HG03571 (cell line): ENCODE results near the gene PHF10.
"Not testable (repeated sequence)": the region's sequence is repeated elsewhere in the genome, so short reads cannot be mapped to it uniquely, and the experiment has no call there.

Source experiments
- ATAC-seq: cut with Tn5 transposase; IDR thresholded peaks from one replicate; pipeline ENCODE4 v1.9.1; 2021; ENCODE audit not compliant: unreplicated experiment

The PHF10 gene

DNA sequence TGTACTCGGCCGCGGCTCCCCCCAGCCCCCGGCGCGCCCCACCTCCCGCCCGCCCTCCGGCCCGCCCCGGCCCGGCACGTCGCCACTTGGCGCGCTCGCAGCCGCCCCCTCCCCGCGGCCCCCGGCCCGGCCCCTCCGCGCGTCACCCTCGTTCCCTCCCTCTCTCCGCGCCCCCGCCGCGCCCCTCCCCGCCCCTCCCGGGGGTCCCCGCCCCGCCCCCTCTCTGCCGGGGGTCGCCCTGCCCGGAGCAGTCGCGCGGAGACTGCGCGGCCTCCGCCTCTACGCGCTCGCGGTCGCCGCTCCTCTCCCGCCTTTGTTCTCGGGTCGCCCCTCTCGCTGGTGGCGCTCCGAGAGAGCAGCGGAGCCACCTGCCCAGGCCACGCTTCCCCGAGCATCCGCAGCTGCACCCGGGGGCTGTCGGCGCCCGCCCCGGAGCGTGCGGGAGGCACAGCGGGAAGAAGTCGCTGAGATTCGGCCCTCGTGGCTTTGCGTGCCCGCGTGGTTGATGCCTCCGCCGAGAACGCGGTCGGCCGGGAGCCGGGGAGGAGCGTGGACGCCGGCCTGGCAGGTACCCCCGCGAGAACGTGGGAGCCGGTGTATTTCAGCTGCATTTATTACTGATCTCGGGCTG, at the start of gene PHF10:
Gene PHF10 (minus strand): TSS at position 7 of the 631 bp plus-strand sequence. CDS start 569 bp downstream, outside the sequence.
- peak; percentile 45 for ATAC-seq

DNA sequence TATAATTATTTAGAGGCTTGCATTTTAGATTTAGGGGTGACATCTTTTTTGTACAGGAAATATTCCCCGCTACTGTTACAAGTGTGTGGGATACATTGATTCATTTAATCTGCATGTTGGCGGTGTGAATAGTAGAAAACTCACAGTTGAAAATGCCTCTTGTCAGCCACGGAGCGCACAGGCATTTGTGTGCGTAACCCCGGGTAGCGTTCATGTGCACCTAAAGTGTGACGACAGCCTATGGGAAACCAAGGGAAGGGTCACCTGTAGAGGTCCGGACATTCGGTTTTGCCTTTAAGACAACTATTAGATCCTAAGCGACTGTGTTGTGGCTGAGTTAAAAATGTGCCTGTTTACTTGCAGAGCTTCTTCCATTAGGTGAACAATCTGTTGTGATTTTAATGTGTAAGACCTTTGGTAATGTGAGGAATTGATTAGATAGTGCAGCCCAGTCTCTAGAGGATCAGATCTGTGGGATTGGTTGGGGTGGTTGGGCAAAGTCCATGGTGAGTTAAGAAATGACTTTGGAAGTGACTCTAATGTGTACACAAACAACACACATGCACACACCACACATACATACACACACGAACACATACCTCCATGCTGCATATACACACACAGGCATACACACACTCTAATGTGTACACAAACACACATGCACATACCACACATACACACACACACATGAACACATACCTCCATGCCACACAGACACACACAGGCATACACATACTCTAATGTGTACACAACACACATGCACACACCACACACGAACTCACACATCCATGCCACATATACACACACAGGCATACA, 42.8 kb upstream of the PHF10 start:
- no peak for ATAC-seq

DNA sequence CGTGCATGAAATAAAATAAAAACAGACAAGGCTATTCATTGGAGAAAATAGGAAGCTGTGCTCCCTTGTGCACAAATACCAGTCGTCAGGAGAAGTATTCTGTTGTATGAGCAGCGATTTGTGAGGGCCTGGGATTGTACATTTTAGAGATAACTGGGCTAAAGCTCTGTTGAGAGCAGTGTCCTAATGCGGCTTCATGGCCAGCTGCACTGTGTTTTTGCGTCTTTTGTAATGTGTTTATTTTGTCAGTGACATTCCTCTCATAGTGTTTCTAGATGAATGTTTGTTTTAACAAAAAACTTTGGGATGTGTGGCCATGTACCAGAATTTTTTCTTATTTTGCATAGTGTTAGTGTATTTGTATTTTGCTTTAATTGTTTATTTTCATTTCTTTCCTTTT, 41.9 kb upstream of the PHF10 start:
- ATAC-seq: no peak

DNA sequence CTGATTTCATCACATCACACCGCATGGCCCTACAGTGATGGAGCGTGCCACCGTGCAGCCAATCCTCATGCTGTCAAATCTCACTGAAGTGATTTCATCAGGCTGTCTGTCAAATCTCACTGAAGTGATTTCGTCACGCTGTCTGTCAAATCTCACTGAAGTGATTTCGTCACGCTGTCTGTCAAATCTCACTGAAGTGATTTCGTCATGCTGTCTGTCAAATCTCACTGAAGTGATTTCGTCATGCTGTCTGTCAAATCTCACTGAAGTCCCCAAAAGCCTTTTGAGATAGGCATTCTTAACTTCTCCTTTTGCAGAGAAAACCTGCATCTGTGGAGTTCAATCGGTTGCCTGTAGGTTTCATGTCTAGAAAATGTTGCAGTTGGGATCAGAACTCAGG, 41.5 kb upstream of the PHF10 start:
- ATAC-seq: not testable (repeated sequence)

DNA sequence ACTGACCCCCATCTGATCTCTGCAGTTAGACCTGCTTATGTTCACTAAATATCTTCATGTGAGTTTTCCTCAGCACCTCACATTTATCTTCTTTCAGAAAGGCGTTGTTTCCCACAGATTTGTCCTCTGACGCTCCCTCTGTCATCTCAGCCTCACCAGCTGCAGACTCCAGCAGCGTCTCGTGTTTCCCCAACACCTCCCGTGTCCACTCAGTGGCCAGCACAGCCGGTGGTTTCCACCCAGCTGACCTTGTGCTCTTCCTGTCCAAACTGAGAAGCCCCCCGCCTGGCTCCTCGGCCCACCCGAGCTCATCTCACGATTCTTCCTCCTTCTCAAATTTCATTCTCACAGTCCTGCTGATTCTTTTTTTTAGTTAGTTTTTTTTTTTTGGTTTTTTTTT, 39.6 kb upstream of the PHF10 start:
- no peak for ATAC-seq

DNA sequence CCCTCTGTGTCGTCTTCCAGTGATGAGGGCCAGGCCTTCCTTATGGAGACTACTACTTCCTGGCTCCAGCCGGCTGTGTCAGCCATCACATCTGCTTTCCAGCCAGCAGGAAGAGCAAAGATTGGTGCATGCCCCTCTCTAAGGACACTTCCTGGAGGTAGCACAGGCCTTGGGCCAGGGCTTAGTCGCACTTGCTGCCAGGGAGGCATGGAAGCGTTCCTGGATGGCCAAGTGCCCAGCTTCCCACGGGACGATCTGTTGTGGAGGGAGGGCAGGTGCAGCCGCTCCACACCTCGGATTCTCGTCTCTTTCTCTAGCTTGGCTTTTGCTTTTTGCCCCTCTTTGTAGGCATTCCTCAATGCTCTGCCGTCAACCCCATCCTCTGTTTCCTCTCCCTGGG, 39.0 kb upstream of the PHF10 start:
- ATAC-seq: no peak

DNA sequence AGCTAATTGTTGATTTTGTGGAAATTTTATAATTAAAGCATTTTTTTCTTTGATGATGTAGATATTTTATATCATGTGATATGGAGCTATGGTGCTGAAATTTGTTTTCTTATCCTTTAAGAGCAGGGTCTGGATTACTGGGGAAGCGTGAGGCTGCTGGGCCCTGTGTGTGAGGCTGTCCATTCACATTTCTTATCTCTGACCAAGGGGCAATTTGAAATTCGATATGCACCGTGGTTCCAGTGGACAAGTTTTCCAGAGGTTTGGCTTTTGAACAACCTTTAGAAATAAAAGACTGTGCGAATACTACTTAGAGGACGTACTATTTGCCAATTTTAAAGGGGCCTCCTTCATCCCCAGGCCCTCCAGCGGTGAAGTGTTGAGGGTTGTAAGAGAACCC, 30.9 kb upstream of the PHF10 start:
- no peak for ATAC-seq

DNA sequence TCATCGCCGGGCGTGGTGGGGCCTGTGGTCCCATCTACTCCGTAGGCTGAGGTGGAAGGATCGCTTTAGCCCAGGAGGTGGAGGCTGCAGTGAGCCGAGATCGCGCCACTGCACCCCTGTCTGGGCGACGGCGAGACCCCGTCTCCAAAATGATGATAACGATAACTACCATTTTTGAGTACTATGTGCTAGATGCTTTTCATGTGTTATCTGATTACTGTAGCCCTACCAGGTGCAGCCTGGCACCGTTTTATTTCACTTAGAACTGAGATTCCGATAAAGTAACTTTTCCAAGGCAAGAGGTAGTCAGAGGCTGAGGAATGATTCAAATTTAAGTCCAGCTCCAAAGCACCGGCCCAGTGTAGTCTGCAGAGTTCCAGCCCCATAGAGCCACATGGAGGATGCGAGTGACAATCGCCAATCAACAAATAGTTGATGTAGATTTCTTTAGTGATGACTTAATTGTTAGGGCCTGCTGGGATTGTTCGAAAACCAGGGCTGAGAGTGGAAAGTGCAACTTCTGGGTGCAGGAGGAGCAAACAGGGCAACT, 27.8 kb upstream of the PHF10 start:
- no peak for ATAC-seq

DNA sequence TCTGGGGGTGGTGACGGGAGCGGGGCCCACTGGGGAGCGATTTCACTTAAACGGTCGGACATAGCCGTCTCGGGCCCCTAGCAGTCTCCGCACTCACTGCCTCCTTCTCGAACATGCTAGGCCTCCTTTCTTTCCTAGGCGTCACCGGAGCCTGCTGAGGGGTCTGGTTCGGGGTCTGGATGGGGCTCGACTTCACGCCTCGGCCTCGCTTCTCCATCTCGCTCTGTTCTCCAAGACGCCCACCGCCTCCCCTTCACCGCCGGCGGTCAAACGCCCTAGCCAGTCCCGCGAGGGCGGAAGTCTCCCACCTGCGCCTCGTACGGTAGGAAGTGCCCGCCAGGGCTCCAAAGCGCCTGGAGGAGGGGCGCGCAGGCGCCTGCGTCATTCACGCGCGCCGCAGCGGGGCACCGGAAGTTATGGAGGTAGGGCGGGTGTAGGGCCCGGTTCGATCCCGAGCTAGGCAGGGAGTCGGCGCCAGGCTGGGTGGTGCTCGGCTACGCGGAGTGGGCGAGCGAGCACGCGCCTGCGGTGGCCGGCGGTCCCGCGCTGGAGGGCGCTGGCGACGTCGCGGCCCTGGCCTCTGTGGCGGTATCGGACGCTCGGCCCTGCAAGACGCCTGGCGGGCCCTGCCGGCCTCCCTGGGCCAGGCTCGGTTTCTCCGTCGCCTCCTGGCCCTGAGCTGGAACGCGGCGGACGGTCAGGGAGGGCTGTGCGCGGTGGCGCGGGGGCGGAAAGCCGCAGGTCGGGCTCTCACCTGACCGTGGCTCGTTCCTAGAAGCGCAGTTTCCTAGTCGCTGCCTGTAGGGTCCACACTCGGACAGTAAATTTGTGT, 27.2 kb upstream of the PHF10 start, which contains the start of the genes DYNLT2 and ERMARD:
Gene DYNLT2 (minus strand): TSS at position 331 of the 832 bp plus-strand sequence. CDS start 114 bp downstream, at position 217.
Gene ERMARD (plus strand): TSS at position 381 of the 832 bp plus-strand sequence. CDS start 36 bp downstream, at position 417.
- ATAC-seq: peak; percentile 97

DNA sequence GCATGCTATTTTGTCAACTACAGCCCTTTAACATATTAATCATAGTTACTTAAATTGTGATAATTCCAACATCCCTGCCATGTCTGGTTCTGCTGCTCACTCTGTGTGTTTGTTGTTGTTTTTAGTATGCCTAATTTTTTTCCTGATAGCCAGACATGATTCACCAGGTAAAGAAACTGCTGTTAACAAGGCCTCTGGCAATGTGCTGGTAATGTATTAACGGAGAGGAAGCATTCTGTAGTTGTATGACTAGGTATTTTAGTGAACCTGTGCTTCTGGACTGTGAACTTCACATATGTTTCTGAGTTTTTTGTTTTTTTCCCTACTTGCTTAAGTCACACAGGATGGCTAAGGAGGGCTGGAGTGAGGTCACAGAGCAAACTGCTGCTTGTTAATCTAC, 22.3 kb upstream of the PHF10 start:
- ATAC-seq: no peak

DNA sequence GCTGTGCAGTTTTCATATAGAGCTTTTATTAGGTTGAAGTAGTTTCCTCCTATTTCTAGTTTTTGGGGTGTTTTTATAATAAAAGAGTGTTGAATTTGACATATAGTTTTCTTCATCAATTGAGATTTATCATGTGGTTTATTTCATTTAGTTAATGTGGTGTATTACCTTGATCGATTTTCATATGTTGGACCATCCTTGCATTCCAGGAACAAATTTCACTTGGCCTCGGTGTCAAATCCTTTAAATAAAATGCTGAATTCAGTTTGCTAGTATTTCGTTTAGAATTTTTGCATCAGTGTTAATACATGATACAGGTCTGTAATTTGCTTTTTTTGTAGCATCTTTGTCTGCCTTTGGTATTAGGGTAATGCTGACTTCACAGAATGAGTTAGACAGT, 21.1 kb upstream of the PHF10 start:
- ATAC-seq: no peak

DNA sequence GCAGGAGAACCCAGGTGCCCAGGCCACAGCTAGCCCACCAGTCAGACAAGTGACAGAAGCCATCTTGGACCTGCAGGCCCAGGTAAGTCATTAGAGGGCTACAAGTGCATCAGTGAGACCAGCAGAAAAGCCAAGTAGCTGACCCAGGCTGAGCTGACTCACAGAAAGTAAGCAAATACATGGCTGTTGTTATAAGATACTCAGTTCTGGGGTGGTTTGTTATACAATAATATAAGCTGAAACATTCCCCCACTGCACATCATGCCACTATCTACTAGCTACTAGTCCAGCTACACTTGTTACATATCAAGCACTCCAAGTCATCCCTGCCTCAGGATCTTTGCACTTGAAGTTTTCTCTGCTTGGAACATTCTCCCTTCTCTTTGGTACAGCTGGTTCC, 17.0 kb upstream of the PHF10 start:
- ATAC-seq: no peak

DNA sequence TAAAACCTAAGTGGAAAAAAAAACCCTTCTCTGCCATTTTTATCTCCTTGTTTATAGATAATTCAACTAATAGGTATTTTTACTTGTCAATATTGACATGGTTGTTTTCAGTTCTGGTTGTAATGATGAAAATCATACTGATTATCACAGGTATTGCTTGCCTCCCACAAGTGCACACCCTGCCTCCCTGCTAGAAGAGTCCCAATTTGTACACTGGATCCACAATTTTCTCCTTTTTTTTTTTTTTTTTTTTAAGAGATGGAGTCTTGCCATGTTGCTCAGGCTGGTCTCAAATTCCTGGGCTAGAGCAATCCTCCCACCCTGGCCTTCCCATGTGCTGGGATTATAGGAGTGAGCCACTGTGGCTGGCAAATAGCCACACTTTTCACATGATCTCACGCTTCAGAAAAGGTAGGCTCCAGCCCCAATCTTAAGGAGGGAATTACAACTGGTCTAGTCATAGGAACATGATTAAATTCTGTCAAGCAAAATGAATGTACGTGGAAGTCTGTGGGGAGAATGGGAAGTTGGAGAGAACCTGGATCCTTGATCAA, 14.8 kb upstream of the PHF10 start:
- no peak for ATAC-seq

DNA sequence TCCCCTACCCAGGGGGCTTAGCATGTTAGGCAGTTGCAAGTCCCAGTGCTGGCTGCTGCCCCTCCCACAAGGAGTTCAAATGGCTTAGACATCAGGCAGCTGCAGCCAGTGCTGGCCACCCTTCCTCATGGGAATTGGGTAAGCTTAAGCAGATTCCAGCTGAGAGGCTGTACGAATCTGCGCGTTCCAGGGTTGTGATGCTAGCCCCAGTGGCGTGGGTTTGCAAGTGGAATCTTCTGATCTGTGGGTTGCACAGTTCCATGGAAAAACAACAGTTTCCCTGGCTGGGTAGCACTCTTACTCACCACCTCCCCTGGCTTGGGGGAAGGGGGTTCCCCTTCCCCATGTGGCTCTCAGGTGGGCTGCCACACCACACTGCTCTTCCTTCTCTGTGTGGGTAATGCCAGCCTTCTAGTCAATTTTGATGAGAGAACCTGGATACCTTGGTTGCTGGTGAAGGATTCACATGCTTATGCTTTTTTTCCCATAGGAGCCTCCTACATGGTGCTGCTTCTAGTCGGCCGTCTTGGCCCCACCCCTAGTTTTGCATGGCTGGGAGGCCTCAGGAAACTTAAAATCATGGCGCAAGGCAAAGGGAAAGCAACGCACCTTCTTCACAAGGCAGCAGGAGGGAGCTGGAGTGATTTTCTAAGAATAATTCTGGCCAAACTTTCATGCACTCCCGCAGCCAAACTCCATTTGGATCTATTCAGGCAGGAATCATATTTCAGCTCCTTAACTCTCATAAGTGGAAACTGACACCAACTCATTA, 14.1 kb upstream of the PHF10 start:
- ATAC-seq: no peak

DNA sequence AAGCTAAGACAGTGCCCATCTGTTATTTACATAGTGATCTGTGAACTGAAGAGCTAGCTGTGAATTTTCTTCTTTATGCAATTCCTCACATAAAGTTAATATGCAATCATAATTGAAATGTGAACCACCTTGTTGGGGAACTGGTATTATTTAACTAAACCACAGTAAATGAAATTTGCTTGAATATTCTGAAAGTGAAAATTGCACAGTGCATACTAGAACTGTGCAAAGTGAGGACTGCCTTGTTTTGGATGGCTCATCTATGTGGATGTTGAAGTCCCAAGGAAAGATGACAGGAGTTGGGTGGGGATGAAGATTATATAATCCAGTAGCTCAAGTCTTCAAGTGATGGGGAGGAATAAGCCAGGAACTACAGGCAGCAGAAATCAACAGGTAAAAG, 5.7 kb upstream of the PHF10 start:
- no peak for ATAC-seq

DNA sequence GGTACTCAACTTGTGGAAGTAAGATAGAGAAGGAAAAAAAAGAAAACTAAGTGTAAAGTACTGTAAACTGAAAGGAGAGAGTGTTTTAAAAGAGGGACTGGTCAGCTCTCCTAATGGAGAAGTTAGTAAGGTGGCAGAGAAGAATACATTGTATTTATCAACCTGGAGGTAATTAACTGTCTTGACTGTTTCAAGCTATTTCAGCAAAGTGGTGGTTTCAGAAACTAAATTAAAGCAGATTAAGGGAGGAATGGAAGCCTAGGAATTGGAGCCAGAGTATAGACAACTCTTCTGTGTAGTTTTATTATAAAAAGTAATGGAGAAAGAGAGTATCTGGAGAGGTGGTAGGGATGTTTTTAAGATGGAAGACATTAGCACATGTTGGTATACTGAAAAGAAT, 2.7 kb upstream of the PHF10 start:
- no peak for ATAC-seq

DNA sequence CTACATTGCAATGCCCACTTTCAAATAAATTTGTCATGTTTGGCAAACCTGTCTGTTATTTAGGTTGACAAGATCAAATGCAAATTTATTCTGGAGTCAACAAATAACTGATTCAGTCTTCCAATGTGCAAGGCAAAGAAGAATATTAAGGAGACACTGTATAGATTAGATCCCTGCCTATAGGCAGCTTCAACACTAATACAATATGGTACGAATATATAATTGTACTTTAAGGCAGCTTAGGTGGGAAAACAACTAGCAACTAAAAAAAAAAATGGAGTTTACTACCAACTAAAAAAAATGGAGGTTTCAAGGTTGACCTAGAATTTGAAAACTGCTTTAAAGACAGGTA, 1.7 kb upstream of the PHF10 start:
- no peak for ATAC-seq

DNA sequence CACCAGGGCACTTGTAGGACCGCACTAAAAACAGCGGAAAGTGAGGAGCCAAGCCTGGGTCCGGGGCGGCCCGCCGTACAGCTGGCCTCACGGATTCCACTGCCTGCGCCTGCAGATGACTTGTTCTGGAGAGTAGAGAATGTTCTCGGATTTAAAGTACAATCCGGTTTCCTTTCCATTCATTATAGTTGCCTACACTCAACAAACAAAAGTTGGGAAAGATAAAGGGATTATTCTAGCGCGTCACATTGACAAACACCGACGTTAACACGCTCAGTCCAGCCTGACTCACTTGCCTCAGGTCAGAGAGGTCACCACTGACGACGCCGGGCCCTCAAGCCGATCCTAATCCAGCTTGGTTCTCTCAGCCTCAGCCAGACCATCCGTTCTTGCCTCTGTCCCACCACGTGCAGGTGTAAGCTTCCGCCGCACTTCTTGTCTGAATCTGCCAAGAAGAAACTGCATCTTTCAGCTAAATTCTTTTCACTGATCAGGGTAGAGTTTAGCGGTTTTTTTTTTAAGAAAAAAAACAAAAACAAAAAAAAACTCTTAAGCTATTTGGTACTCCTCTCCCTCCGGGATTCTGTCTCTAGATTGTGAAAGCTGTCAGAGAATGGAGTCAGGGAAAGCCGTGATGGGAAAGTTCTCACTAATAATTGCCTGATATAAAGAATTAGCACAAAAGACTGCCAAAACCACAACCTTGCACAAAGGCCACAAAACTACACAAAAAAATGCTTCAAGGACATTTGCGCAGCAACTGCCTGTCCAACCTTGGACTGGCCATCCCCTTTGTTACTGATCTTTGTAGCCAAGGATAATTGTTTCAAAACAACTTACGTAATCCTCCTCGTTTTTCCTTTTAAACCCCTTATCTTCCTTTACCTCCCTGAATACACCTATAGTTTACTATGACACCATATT, 1.1 kb upstream of the PHF10 start:
- ATAC-seq: peak; percentile 9

DNA sequence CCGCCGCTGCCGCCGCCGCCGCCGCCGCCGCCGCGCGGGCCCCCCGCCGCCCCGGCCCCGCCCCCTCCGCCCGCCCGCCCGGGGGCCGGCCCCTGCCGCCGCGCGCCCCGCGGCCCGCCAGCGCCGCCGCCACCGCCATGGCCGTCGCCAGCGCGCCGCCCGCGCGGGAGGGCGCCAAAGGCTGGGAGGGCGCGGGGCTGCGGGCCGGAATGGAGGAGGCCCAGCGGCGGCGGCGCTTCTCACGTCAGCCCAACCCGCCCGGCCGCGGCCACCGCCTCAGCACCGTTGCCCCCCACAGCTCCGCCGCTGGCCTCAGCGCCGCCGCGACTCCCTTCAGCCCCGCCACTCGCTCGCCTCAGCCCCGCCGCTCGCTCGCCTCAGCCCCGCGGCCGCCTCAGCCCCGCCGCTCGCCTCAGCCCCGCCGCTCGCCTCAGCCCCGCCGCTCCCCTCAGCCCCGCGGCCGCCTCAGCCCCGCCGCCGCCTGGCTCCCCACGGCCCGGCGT, 258 bp downstream of the PHF10 start:
- ATAC-seq: peak; percentile 33
